H1 (cell line): ENCODE measurements around the gene GNAQ. TPM values are rescaled to one million over a fixed set of nuclear protein-coding genes. Genes with fewer than 3 reads are reported as not detected.

Source experiments
- CTCF ChIA-PET: fragments of 300-600 bp; sonication (Branson Sonifier 250); formaldehyde crosslinking; loops from one replicate; lab custom pipeline; 2021; ENCODE audit not compliant: partially characterized antibody; lab: Charles Lee
- POLR2A ChIA-PET: fragments of 300-600 bp; sonication (Branson Sonifier 250); formaldehyde crosslinking; loops from one replicate; lab custom pipeline; 2021; ENCODE audit warnings: inconsistent platforms; ENCODE audit not compliant: partially characterized antibody; lab: Charles Lee
- DNase-seq, 2 experiments: peaks; one replicate each; pipeline versions ENCODE4 v3.0.0 to v3.0.0-alpha.2; 2010 to 2022; ENCODE audit warnings: low spot score in 2 of 2, low read depth in 1 of 2, mixed read lengths in 1 of 2
- FAIRE-seq: peaks from 2 replicates; lab custom pipeline; 2011; peaks lifted over from hg19 to GRCh38; lab: Jason Lieb, UNC
- H2AFZ ChIP-seq: 2 replicates; pipeline ENCODE4 v1.8.1; 2012; ENCODE audit warnings: low read length, inconsistent platforms
- H2AK5ac ChIP-seq: 2 replicates; pipeline ENCODE4 v1.6.1; 2013; ENCODE audit warnings: low read depth, low read length
- H2BK120ac ChIP-seq: replicated peaks from 2 replicates; pipeline ENCODE3; 2013; ENCODE audit warnings: low read depth, low read length, inconsistent platforms
- H2BK12ac ChIP-seq: 2 replicates; pipeline ENCODE4 v1.6.1; 2013; ENCODE audit warnings: low read depth, low read length
- H2BK15ac ChIP-seq: 2 replicates; pipeline ENCODE4 v1.6.1; 2013; ENCODE audit warnings: low read length
- H2BK20ac ChIP-seq: 2 replicates; pipeline ENCODE4 v1.6.1; 2013; ENCODE audit warnings: low read length
- H2BK5ac ChIP-seq: 2 replicates; pipeline ENCODE4 v1.6.1; 2013; ENCODE audit warnings: low read depth, low read length
- H3K14ac ChIP-seq: 2 replicates; pipeline ENCODE4 v1.6.1; 2013; ENCODE audit warnings: inconsistent platforms; ENCODE audit not compliant: insufficient read length
- H3K18ac ChIP-seq: 2 replicates; pipeline ENCODE4 v1.6.1; 2013; ENCODE audit warnings: low read length; ENCODE audit errors: extremely low read depth
- H3K23ac ChIP-seq: 2 replicates; pipeline ENCODE4 v1.6.1; 2013; ENCODE audit warnings: inconsistent platforms; ENCODE audit not compliant: insufficient read length
- H3K23me2 ChIP-seq: 2 replicates; pipeline ENCODE4 v1.6.1; 2013; ENCODE audit warnings: low read depth, low read length
- H3K27ac ChIP-seq: 2 replicates; pipeline ENCODE4 v1.6.1; 2011; ENCODE audit warnings: low read depth, low read length, inconsistent platforms
- H3K27me3 ChIP-seq, 4 experiments: replicated peaks in 1 of 4; 1 replicate in 1 of 4; 2 replicates in 3 of 4; pipeline versions ENCODE4 v1.6.1 to v1.8.1; 2011 to 2013; ENCODE audit warnings: low read length in 3 of 4, mild to moderate bottlenecking in 3 of 4, inconsistent platforms in 2 of 4, mixed read lengths in 2 of 4, moderate library complexity in 1 of 4; ENCODE audit not compliant: control insufficient read depth in 3 of 4, insufficient read depth in 3 of 4; ENCODE audit errors: extremely low read depth in 1 of 4
- H3K36me3 ChIP-seq, 4 experiments: 2 replicates each; pipeline versions ENCODE4 v1.6.1 to v1.8.1; 2011 to 2013; ENCODE audit warnings: mild to moderate bottlenecking in 4 of 4, low read length in 3 of 4, moderate library complexity in 2 of 4, control low read depth in 1 of 4, inconsistent platforms in 1 of 4; ENCODE audit not compliant: insufficient read depth in 4 of 4, control insufficient read depth in 2 of 4
- H3K4ac ChIP-seq: replicated peaks from 2 replicates; pipeline ENCODE3; 2013; ENCODE audit warnings: low read length, low read depth, mixed read lengths, inconsistent platforms; ENCODE audit not compliant: insufficient read length
- H3K4me1 ChIP-seq, 4 experiments: replicated peaks in 1 of 4; 1 replicate in 1 of 4; 2 replicates in 3 of 4; pipeline versions ENCODE4 v1.6.1 to v1.8.1; 2011 to 2013; ENCODE audit warnings: low read length in 3 of 4, inconsistent platforms in 2 of 4, mixed read lengths in 1 of 4; ENCODE audit not compliant: insufficient read depth in 4 of 4, control insufficient read depth in 3 of 4
- H3K4me2 ChIP-seq, 2 experiments: 2 replicates each; pipeline versions ENCODE4 v1.6.1 to v1.8.1; 2011 to 2013; ENCODE audit warnings: low read depth in 2 of 2, low read length in 2 of 2, control low read depth in 1 of 2, inconsistent platforms in 1 of 2, mild to moderate bottlenecking in 1 of 2; ENCODE audit not compliant: insufficient read depth in 1 of 2
- H3K4me3 ChIP-seq, 4 experiments: fragments of 200-600, 300-600 bp in 1 of 4; sonication (generic), shearing (Covaris generic), sonication (Bioruptor Twin) in 1 of 4; 2 replicates each; pipeline versions ENCODE4 v1.5.1 to v1.8.1; 2011 to 2016; ENCODE audit warnings: low read length in 4 of 4, low read depth in 3 of 4, control low read depth in 2 of 4, inconsistent platforms in 2 of 4, mild to moderate bottlenecking in 2 of 4, mixed read lengths in 1 of 4, moderate library complexity in 1 of 4; ENCODE audit not compliant: insufficient read depth in 2 of 4; ENCODE audit errors: extremely low read depth in 1 of 4
- H3K56ac ChIP-seq: replicated peaks from 2 replicates; pipeline ENCODE3; 2013; ENCODE audit warnings: low read depth, mild to moderate bottlenecking, mixed read lengths, low read length, inconsistent platforms; ENCODE audit not compliant: insufficient read length
- H3K79me1 ChIP-seq: 2 replicates; pipeline ENCODE4 v1.6.1; 2013; ENCODE audit warnings: low read depth, low read length, control low read depth
- H3K79me2 ChIP-seq, 2 experiments: 2 replicates each; pipeline versions ENCODE4 v1.6.1 to v1.8.1; 2012 to 2013; ENCODE audit warnings: low read length in 2 of 2, mild to moderate bottlenecking in 2 of 2, inconsistent platforms in 1 of 2; ENCODE audit not compliant: insufficient read depth in 2 of 2, control insufficient read depth in 1 of 2
- H3K9ac ChIP-seq, 4 experiments: replicated peaks in 1 of 4; 1 replicate in 1 of 4; 2 replicates in 3 of 4; pipeline versions ENCODE4 v1.6.1 to v1.8.1; 2011 to 2013; ENCODE audit warnings: low read depth in 3 of 4, low read length in 3 of 4, control low read depth in 2 of 4, mild to moderate bottlenecking in 2 of 4, moderate library complexity in 2 of 4, inconsistent platforms in 1 of 4; ENCODE audit errors: extremely low read depth in 1 of 4
- H3K9me3 ChIP-seq, 2 experiments: 2 replicates each; pipeline versions ENCODE4 v1.6.1 to v1.8.1; 2012 to 2013; ENCODE audit warnings: mild to moderate bottlenecking in 2 of 2, moderate library complexity in 2 of 2, control low read depth in 1 of 2, inconsistent platforms in 1 of 2, low read depth in 1 of 2, low read length in 1 of 2, mixed read lengths in 1 of 2; ENCODE audit not compliant: insufficient read depth in 2 of 2
- H4K20me1 ChIP-seq, 2 experiments: replicated peaks in 1 of 2; 2 replicates each; pipeline versions ENCODE3 to v1.8.1; 2011 to 2013; ENCODE audit warnings: inconsistent platforms in 2 of 2, low read length in 2 of 2, mild to moderate bottlenecking in 1 of 2; ENCODE audit not compliant: insufficient read depth in 2 of 2, control insufficient read depth in 1 of 2
- H4K5ac ChIP-seq: 2 replicates; pipeline ENCODE4 v1.6.1; 2013; ENCODE audit warnings: low read length, low read depth, mixed read lengths, inconsistent platforms; ENCODE audit not compliant: insufficient read length
- H4K8ac ChIP-seq: 2 replicates; pipeline ENCODE4 v1.8.0; 2013; ENCODE audit warnings: mild to moderate bottlenecking, moderate library complexity, low read length, inconsistent platforms; ENCODE audit not compliant: insufficient read depth; ENCODE audit errors: extremely low read depth
- H4K91ac ChIP-seq: replicated peaks from 2 replicates; pipeline ENCODE3; 2013; ENCODE audit warnings: low read length, mixed read lengths, inconsistent platforms; ENCODE audit not compliant: insufficient read length
- CBX5 ChIP-seq: fragments of 300-800, 300-1000 bp; sonication (generic); IDR thresholded peaks from 2 replicates; pipeline ENCODE4 v1.7.1; 2016; ENCODE audit warnings: antibody characterized with exemption, low read length, low read depth
- CHD2 ChIP-seq: IDR thresholded peaks from 2 replicates; pipeline ENCODE4 v1.6.1; 2012; ENCODE audit warnings: low read length, improper control_type of control experiment
- CTBP2 ChIP-seq: IDR thresholded peaks from 2 replicates; pipeline ENCODE4 v1.7.0; 2011; ENCODE audit warnings: borderline replicate concordance, mild to moderate bottlenecking, moderate library complexity, mixed read lengths, low read length; ENCODE audit not compliant: insufficient read depth, insufficient read length
- MAFK ChIP-seq: IDR thresholded peaks from 2 replicates; pipeline ENCODE4 v1.6.1; 2012; ENCODE audit warnings: low read depth, mild to moderate bottlenecking, improper control_type of control experiment, low read length
- SRF ChIP-seq: IDR thresholded peaks from 2 replicates; pipeline ENCODE4 v1.6.1; 2011; ENCODE audit warnings: mild to moderate bottlenecking, low read depth, low read length, moderate library complexity
- TEAD4 ChIP-seq: IDR thresholded peaks from 2 replicates; pipeline ENCODE4 v1.6.1; 2012; ENCODE audit warnings: low read depth, low read length, inconsistent platforms, mixed read lengths
- USF2 ChIP-seq: IDR thresholded peaks from 2 replicates; pipeline ENCODE4 v1.6.1; 2011; ENCODE audit warnings: low read length, improper control_type of control experiment
- YY1 ChIP-seq: IDR thresholded peaks from 2 replicates; pipeline ENCODE4 v1.6.1; 2011; ENCODE audit warnings: low read depth, mild to moderate bottlenecking, low read length
- WGBS, 2 experiments: shearing (Covaris generic) in 1 of 2; methylation state at CpG; one replicate each; pipeline versions ENCODE4 v1.1.6 to v1.1.7; 2013 to 2015; ENCODE audit warnings: low lambda C conversion rate in 2 of 2, mixed read lengths in 2 of 2, inconsistent platforms in 1 of 2, low coverage in 1 of 2, missing lambda C conversion rate in 1 of 2; ENCODE audit not compliant: insufficient replicate concordance in 2 of 2, insufficient coverage in 1 of 2, insufficient read length in 1 of 2; ENCODE audit errors: extremely low coverage in 1 of 2, missing lambda C conversion rate in 1 of 2; 5-methylcytosine and 5-hydroxymethylcytosine counted together
- polyA plus RNA-seq, 7 experiments: library from polyadenylated mRNA; depleted of rRNA in 3 of 7; stranded (reverse) in 5 of 7; unstranded in 2 of 7; fragments of >200 nt in 5 of 7; fragments of 200-250 nt in 2 of 7; gene quantifications; 1 replicate in 5 of 7; 2 replicates in 1 of 7; 4 replicates in 1 of 7; pipeline versions ENCODE4 v1.2.1 to v1.2.3, GENCODE V29; 2011 to 2013; ENCODE audit warnings: missing spikeins in 2 of 7, mixed read lengths in 2 of 7
- total RNA-seq: library from RNA; stranded (reverse); fragmentation: NEBNext Ultra II Directional; extraction: Animal tissue kit (Norgen Biotek cat#: 25700); gene quantifications from 2 replicates; pipeline ENCODE4 v1.2.1, GENCODE V29; 2021
- TF ChIP-seq, protein P1 (sequence below), 3 experiments: IDR thresholded peaks; 1 replicate in 2 of 3; 2 replicates in 1 of 3; pipeline versions ENCODE4 v1.5.1 to v1.6.1; 2011; ENCODE audit warnings: low read length in 3 of 3, mild to moderate bottlenecking in 3 of 3, inconsistent platforms in 2 of 3, low read depth in 1 of 3, moderate library complexity in 1 of 3; ENCODE audit not compliant: insufficient read depth in 1 of 3; ENCODE audit errors: control extremely low read depth in 1 of 3

Gene GNAQ
- total and polyA plus RNA-seq, 2 of the 8 experiments (the other 6 are each of a cell fraction or from before 2014, with no cell fraction given): 22.8 to 63.8 TPM

GRCh38 chr9:77851882-77852595, 179.6 kb downstream of the GNAQ start:
- no peak overlapping the region for H4K5ac ChIP-seq
- no peak overlapping the region for H3K4me2 ChIP-seq
- H4K91ac ChIP-seq: no peak overlapping the region
- no peak overlapping the region for H3K4me3 ChIP-seq
- H3K23me2 ChIP-seq: no peaks in the 10 kb centered on the region
- H3K9me3 ChIP-seq: no peaks in the 10 kb centered on the region
- no peaks in the 10 kb centered on the region for H3K27me3 ChIP-seq
- no peak overlapping the region for H2BK15ac ChIP-seq
- no peak overlapping the region for H2AFZ ChIP-seq
- no peak overlapping the region for H3K9ac ChIP-seq
- H3K36me3 ChIP-seq: no peaks in the 10 kb centered on the region
- H2AK5ac ChIP-seq: no peak overlapping the region
- 84% methylated on average over 3 of the region's 3 CpGs; no CpG with 5 or more reads in 1 of the 2 experiments for WGBS, 2 experiments
- CTCF ChIA-PET: interaction anchor here (0.9 kb wide), 1 partner anchor 10 kb away, joined by 4 read pairs; no protein-coding TSS in a partner anchor
- peaks cover 9% of the 10 kb centered on the region; the same call in 1 of the 2 replicates for H3K79me1 ChIP-seq
- POLR2A ChIA-PET: no interaction called here
- no peak overlapping the region for H2BK120ac ChIP-seq
- no peak overlapping the region for H2BK12ac ChIP-seq
- FAIRE-seq (no peak), DNase-seq (no peak)
- no peak overlapping the region for H3K27ac ChIP-seq
- no peak overlapping the region for H3K14ac ChIP-seq
- H4K8ac ChIP-seq: no peak overlapping the region
- no peak overlapping the region for H3K18ac ChIP-seq
- no peak overlapping the region for H3K23ac ChIP-seq
- no peak overlapping the region for H2BK20ac ChIP-seq
- H4K20me1 ChIP-seq: peaks cover 0 to 4% of the 10 kb centered on the region in 2 experiments
- no peak overlapping the region for H2BK5ac ChIP-seq
- no peak overlapping the region for H3K4ac ChIP-seq
- H3K79me2 ChIP-seq: 0 out of 4 replicates have a peak, but pooled peaks cover 0 to 2% of the 10 kb centered on the region in 2 experiments
- H3K4me1 ChIP-seq: 0 out of 7 replicates have a peak, but pooled peaks cover 0 to 3% (median 0%) of the 10 kb centered on the region in 4 experiments
- H3K56ac ChIP-seq: no peak overlapping the region
- TF ChIP-seq, protein P1, sequence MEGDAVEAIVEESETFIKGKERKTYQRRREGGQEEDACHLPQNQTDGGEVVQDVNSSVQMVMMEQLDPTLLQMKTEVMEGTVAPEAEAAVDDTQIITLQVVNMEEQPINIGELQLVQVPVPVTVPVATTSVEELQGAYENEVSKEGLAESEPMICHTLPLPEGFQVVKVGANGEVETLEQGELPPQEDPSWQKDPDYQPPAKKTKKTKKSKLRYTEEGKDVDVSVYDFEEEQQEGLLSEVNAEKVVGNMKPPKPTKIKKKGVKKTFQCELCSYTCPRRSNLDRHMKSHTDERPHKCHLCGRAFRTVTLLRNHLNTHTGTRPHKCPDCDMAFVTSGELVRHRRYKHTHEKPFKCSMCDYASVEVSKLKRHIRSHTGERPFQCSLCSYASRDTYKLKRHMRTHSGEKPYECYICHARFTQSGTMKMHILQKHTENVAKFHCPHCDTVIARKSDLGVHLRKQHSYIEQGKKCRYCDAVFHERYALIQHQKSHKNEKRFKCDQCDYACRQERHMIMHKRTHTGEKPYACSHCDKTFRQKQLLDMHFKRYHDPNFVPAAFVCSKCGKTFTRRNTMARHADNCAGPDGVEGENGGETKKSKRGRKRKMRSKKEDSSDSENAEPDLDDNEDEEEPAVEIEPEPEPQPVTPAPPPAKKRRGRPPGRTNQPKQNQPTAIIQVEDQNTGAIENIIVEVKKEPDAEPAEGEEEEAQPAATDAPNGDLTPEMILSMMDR (IDR thresholded peaks at IDR 0.05; ENCODE audit: control extremely low read depth in 1 of 3, insufficient read depth in 1 of 3, low read depth in 1 of 3, low read length in 3 of 3): no peak
- TF ChIP-seq TEAD4: no peak
- TF ChIP-seq CBX5: no peak
- TF ChIP-seq CHD2: no peak
- TF ChIP-seq SRF: no peak
- no peak for TF ChIP-seq MAFK
- no peak for TF ChIP-seq USF2
- TF ChIP-seq CTBP2: no peak
- no peak for TF ChIP-seq YY1
